ENCODE results near the gene ARHGEF2. TPM values are rescaled to one million over a fixed set of nuclear protein-coding genes. Genes with fewer than 3 reads are reported as not detected.
A peak's percentile ranks its signal among the peaks of the same experiment; 100 is the strongest.

The ARHGEF2 gene
- total and polyA plus RNA-seq, 10 of the 15 experiments (the other 5 are each of a cell fraction or from before 2014, with no cell fraction given), result 8.1 to 113 (median 69.9) TPM

GRCh38 chr1:155911156-155912055 is 66.9 kb downstream of the ARHGEF2 start, which contains the start of gene RIT1:
Gene RIT1, minus strand, starts transcription at chr1:155911349. Its CDS starts 588 bp downstream, at chr1:155910761.
- Histone ChIP-seq H3K4me3 (peak within 1 kb of the TSS; percentile 78), H2AFZ (ENCODE audit: control insufficient read depth, low read depth, low read length) (peak within 1 kb of the TSS; percentile 74), H3K79me2 (ENCODE audit: control insufficient read depth, insufficient read depth, low read length) (peaks cover 14% of the 10 kb centered on the region), H3K27ac (ENCODE audit: control insufficient read depth, insufficient read depth) (peak within 1 kb of the TSS; percentile 59), H3K4me1 (ENCODE audit: control insufficient read depth, insufficient read depth, low read length) (peaks cover 3% of the 10 kb centered on the region; the same call in 1 of the 2 replicates), H3K4me2 (ENCODE audit: control insufficient read depth, insufficient read depth) (peak within 1 kb of the TSS; percentile 96), H3K36me3 (ENCODE audit: control insufficient read depth in 2 of 2, insufficient read depth in 2 of 2, low read length in 1 of 2) (peaks cover 7 to 27% of the 10 kb centered on the region in 2 experiments), H4K20me1 (ENCODE audit: control insufficient read depth, insufficient read depth) (no peaks in the 10 kb centered on the region), H3K27me3 (replicated peaks in 1 of 2; ENCODE audit: control insufficient read depth in 2 of 2, insufficient read depth in 2 of 2, low read length in 1 of 2) (no peaks in the 10 kb centered on the region), H3K9ac (ENCODE audit: control insufficient read depth, insufficient read depth, low read length) (peak within 1 kb of the TSS; percentile 54), H3K9me3 (replicated peaks; ENCODE audit: control insufficient read depth, insufficient read depth, low read length) (no peaks in the 10 kb centered on the region)
- ChIA-PET POLR2A (interaction anchor here (0.5 to 3.1 kb wide), 7 partner anchors 20 to 122 kb away, joined by 3 to 12 read pairs (median 6); partner anchors contain the start of genes KHDC4 and SYT11), SMC1A (ENCODE audit: uncharacterized antibody, unreplicated experiment) (interaction anchor here (0.9 to 2.1 kb wide), 5 partner anchors 19 to 78 kb away, joined by 3 to 7 read pairs (median 3); partner anchors contain the start of gene SYT11), CTCF (interaction anchor here (0.5 to 1.8 kb wide), 6 partner anchors 27 to 227 kb away, joined by 3 to 4 read pairs (median 3); partner anchors contain the start of gene UBQLN4), RAD21 (ENCODE audit: unreplicated experiment) (interaction anchor here (0.6 to 1.1 kb wide), 8 partner anchors 21 to 660 kb away, joined by 3 to 4 read pairs (median 3); no protein-coding TSS in a partner anchor)
- peak; percentile 69 for DNase-seq (ENCODE audit: low read depth, low spot score)
- peak; percentile 97 for ATAC-seq
- intact Hi-C loops (cut with micrococcal nuclease; ENCODE audit: unreplicated experiment) (loop anchor here (2.0 kb wide), 1 partner anchor 53 kb away; the partner anchor contains the start of gene SYT11), in situ Hi-C loops (cut with MboI) (no loop called here)
- WGBS (ENCODE audit: insufficient coverage, insufficient replicate concordance, low lambda C conversion rate, missing lambda C conversion rate), result 3% methylated on average over 29 of the region's 34 CpGs
- no TSS peak for BruUV-seq (replicated peaks)
- no peak for FAIRE-seq
- TF ChIP-seq PML (IDR thresholded peaks at IDR 0.05; ENCODE audit: low read length) (peak; percentile 42; the same call in 1 of the 2 replicates), POLR2A (IDR thresholded peaks at IDR 0.05; ENCODE audit: low read depth, low read length) (peak; percentile 96), FOXM1 (IDR thresholded peaks at IDR 0.05; ENCODE audit: low read depth, low read length) (0 out of 2 replicates have a peak, but pooled peaks have one; percentile 22), ZNF384 (IDR thresholded peaks at IDR 0.05; ENCODE audit: borderline replicate concordance, low read depth, low read length) (peak; percentile 71; the same call in 1 of the 2 replicates), STAT1 (conservative IDR thresholded peaks at IDR 0.05) (no peak), SKIL (IDR thresholded peaks at IDR 0.05; ENCODE audit: low read depth, poor library complexity, severe bottlenecking) (peak; percentile 56), CREB1 (IDR thresholded peaks at IDR 0.05; ENCODE audit: low read depth) (peak; percentile 76), ZBED1 (IDR thresholded peaks at IDR 0.05; ENCODE audit: borderline replicate concordance) (peak; percentile 49; the same call in 1 of the 2 replicates), POLR2AphosphoS2 (IDR thresholded peaks at IDR 0.05; ENCODE audit: low read depth, low read length) (peak; percentile 93), TCF12 (IDR thresholded peaks at IDR 0.05; ENCODE audit: low read depth, low read length) (peak; percentile 32; the same call in 1 of the 2 replicates), MLLT1 (IDR thresholded peaks at IDR 0.05) (no peak), NBN (IDR thresholded peaks at IDR 0.05) (peak; percentile 47; the same call in 1 of the 2 replicates), IKZF2 (IDR thresholded peaks at IDR 0.05) (peak; percentile 84 to 88), RELB (IDR thresholded peaks at IDR 0.05; ENCODE audit: low read depth) (peak; percentile 85), MTA3 (IDR thresholded peaks at IDR 0.05; ENCODE audit: borderline replicate concordance, low read length) (peak; percentile 26; the same call in 1 of the 2 replicates), NR2F1 (conservative IDR thresholded peaks at IDR 0.05) (peak; percentile 97), ZNF217 (IDR thresholded peaks at IDR 0.05) (no peak), CHD2 (IDR thresholded peaks at IDR 0.05; ENCODE audit: borderline replicate concordance, low read depth, low read length) (peak; percentile 53; the same call in 1 of the 2 replicates), SMAD1 (IDR thresholded peaks at IDR 0.05; ENCODE audit: low read depth, partially characterized antibody) (no peak)

All from GM12878 (cell line).